Esophagus muscularis mucosa (tissue), 4 donors: ENCODE results near the gene DDT.

Experiments used
- EP300 ChIP-seq: sonication (generic); formaldehyde crosslinking; IDR thresholded peaks from one replicate; pipeline ENCODE4 v1.6.1; 2017; ENCODE audit warnings: antibody characterized with exemption
- POLR2A ChIP-seq: fragments of 450-650 bp; IDR thresholded peaks from one replicate; pipeline ENCODE4 v1.6.1; 2017; ENCODE audit warnings: antibody characterized with exemption, moderate library complexity, mild to moderate bottlenecking, low read depth
- POLR2AphosphoS5 ChIP-seq, 2 donors: sonication (generic); formaldehyde crosslinking; IDR thresholded peaks; one replicate each; pipeline ENCODE4 v1.6.1; 2017; ENCODE audit warnings: antibody characterized with exemption in 2 of 2
- TF ChIP-seq, protein P1 (sequence below), 3 experiments: fragments of 200-600 bp in 2 of 3; fragments of 450-650 bp in 1 of 3; sonication (generic) in 2 of 3; IDR thresholded peaks; one replicate each; pipeline ENCODE4 v1.5.1; 2017 to 2019; ENCODE audit warnings: antibody characterized with exemption in 3 of 3, mild to moderate bottlenecking in 2 of 3, moderate library complexity in 1 of 3

DNA sequence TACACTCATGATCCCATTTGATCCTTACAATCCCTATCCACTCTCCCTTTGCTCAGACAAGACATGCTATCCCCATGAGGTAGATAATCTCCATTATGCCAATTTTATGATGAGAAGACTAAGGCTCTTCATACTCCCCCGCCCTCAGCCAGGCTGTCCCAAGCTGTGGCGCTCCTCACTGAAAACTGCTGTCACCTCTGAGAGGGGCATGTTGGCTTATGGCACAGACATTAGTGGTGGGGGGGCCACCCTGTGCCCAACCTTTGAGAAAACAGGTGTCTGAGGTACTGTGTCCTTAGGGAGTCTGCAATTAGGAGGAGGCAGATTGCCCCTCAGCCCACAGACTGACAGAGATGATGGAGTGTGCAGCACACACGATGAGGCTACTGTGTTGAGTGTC lies 5.2 kb downstream of the DDT start:
- TF ChIP-seq POLR2AphosphoS5 (IDR thresholded peaks at IDR 0.05) = no peak
- TF ChIP-seq, protein P1, sequence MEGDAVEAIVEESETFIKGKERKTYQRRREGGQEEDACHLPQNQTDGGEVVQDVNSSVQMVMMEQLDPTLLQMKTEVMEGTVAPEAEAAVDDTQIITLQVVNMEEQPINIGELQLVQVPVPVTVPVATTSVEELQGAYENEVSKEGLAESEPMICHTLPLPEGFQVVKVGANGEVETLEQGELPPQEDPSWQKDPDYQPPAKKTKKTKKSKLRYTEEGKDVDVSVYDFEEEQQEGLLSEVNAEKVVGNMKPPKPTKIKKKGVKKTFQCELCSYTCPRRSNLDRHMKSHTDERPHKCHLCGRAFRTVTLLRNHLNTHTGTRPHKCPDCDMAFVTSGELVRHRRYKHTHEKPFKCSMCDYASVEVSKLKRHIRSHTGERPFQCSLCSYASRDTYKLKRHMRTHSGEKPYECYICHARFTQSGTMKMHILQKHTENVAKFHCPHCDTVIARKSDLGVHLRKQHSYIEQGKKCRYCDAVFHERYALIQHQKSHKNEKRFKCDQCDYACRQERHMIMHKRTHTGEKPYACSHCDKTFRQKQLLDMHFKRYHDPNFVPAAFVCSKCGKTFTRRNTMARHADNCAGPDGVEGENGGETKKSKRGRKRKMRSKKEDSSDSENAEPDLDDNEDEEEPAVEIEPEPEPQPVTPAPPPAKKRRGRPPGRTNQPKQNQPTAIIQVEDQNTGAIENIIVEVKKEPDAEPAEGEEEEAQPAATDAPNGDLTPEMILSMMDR (IDR thresholded peaks at IDR 0.05) = no peak
- TF ChIP-seq POLR2A = no peak
- TF ChIP-seq EP300 = no peak
